ENCODE data around the gene ARHGAP6.

Gene ARHGAP6

DNA sequence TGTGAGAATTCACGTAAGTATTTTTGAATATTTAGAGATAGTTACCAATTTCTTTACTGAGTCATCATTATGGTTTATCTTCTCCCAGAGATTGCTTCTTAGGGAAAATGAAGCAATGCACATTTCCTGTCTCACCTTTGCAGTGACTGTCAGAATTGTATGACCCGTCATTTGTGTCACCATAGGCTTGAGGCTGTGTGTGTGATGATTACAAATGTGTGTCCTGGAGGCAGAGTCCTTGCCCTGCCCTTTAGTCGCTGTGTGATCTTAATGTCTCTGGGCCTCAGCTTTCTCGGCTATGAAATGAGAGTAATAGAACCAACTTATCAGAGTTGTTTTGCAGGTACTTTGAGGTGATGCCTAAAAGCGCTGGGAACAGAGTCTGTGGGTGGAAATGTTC, 540.7 kb downstream of the ARHGAP6 start:
- TF ChIP-seq, protein P1, sequence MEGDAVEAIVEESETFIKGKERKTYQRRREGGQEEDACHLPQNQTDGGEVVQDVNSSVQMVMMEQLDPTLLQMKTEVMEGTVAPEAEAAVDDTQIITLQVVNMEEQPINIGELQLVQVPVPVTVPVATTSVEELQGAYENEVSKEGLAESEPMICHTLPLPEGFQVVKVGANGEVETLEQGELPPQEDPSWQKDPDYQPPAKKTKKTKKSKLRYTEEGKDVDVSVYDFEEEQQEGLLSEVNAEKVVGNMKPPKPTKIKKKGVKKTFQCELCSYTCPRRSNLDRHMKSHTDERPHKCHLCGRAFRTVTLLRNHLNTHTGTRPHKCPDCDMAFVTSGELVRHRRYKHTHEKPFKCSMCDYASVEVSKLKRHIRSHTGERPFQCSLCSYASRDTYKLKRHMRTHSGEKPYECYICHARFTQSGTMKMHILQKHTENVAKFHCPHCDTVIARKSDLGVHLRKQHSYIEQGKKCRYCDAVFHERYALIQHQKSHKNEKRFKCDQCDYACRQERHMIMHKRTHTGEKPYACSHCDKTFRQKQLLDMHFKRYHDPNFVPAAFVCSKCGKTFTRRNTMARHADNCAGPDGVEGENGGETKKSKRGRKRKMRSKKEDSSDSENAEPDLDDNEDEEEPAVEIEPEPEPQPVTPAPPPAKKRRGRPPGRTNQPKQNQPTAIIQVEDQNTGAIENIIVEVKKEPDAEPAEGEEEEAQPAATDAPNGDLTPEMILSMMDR (IDR thresholded peaks at IDR 0.05) = no peak

DNA sequence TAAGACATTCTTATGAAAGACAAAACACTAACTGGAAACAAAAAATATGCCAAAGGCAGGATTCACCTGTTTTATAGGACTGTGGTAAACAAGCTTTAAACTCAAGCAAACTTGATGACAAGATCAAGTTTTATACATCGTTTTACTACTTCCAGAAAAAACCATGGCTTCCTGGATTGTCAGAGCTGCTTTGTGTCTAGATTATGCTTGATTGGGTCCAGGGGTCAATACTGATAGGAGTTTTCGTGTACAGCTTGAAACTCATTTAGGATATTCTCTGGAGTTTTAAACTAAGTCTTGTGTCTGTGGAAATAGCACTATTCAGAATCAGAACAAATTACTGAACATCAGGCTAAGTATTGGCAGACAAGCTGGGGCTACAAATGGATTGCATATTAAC, 541.6 kb downstream of the ARHGAP6 start:
- TF ChIP-seq, protein P1 (IDR thresholded peaks at IDR 0.05) = no peak

DNA sequence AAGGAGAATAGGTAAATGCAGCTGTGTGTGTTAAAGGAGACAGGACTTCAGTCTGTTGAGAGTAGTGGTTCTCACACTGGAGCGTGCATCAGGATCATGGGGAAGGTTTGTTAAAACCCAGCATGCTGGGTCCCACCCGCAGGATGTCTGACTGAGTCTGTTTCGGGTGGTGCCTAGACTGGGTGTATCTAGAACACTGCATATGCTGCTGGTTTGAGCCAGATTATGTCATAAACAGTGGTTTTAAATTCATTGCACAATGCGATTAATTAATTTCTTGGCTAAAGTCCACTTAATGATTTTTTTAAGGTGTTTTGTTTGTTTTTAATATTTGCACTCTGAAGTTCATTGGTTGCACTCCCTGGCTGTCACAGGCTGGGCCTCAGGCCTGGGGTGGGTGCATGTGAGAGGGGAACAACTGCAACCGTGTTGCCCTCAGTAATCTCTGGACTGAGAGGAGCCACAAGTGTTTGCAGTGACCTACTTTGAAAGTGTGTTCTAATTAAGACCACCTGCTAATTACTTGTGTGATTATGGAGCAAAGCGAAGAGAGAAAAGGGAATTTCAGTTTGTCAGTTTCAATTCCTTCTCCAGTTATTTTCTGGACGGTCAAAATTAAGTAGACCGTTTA, 546.3 kb downstream of the ARHGAP6 start:
- TF ChIP-seq, protein P1 (IDR thresholded peaks at IDR 0.05) = no peak

DNA sequence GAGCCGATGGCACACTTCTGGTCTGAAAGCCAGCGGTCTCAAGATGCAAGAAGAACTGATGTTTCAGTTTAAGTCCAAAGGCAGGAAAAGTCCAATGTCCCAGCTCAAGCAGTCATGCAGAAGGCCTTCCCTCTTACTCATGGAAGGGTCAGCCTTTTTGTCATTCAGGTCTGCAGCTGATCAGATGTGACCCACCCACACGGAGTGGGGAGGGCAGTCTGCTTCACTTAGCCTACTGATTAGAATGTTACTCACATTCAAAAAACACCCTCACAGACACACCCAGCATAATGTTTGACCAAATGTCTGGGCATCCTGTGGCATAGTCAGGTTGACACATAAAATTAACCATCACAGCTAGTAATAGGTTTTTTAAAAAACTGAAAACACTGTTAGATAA, 548.0 kb downstream of the ARHGAP6 start:
- TF ChIP-seq, protein P1 (IDR thresholded peaks at IDR 0.05) = no peak

DNA sequence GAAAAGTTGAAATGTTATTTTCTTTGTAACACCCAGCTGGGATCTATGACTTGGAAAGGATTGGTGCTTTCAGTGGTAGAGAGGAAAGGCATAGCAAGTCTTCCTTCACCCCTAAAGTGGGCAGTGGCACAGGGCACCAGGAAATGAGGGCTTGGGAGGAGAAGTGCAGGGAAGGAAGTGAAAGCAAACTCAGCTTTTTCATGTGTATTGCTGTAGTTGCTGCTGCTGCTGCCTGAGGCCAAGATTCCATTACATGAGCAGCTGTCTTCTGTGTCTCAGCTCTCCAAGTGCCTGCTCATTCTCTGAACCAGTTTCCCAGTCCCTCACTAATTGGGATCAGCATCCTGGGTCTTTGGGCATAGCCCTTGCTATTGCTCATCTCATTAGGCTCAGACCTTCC, 552.0 kb downstream of the ARHGAP6 start:
- TF ChIP-seq, protein P1 (IDR thresholded peaks at IDR 0.05) = no peak

DNA sequence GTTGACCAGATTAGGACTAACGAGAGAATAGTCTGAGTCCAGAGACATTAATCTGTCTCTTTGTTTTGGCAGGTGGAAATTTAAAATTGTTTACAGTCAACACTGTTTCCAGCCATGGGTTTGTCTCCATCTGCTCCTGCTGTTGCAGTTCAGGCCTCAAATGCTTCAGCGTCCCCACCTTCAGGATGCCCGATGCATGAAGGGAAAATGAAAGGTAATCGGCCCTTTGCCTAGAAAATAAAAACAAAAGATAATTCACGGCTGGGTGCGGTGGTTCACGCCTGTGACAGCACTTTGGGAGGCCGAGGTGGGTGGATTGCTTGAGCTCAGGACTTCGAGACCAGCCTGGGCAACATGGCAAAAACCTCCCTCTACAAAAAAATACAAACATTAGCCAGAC, 553.8 kb downstream of the ARHGAP6 start:
- TF ChIP-seq, protein P1 (IDR thresholded peaks at IDR 0.05) = no peak

DNA sequence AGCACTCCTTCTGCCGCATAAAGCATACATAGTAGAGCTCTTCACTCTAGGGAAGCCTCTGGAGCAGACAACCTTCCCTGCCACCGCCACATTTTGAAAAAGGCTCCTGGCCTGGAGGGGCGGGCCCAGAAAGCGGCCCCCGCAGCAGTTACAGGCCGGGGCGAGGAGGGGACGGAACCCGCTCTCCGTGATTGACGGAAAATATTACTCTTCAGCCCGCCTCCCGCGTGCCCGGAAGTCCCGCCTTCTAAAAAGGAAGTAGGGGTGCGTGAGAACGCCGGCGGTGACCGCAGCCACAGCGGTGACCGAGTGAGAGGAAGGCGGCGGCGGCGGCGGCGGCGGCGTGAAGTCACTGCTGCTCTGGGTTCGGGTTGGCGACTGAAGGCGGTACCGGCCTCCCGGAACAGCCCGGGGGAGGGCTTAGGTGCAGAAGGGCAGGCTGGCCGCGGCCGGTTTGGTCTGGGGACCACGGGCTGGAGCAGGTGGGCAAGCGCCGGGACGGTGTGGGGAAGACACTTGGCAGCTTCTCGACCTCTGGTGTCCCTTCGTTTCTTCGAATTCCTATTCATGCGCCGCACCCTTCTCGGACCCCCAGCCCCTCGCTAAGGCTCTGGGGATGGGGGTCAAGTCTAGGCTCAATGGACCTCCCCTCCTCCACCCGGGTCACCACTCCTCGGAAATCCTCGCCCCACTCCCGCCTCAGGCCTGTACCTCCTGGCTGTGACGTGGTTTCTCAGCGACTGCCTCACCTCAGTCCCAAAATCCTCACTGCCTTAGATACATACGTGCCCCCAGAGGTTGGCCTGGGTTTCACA, 554.5 kb downstream of the ARHGAP6 start, which contains the start of gene HCCS:
TSS of gene HCCS (plus strand) at position 296 of the 815 bp plus-strand sequence. CDS start 729 bp downstream, outside the sequence.
- TF ChIP-seq, protein P1 (IDR thresholded peaks at IDR 0.05) = no peak
